Natural killer cell (primary cell): ENCODE results near the gene CLDN10. TPM values are rescaled to one million over a fixed set of nuclear protein-coding genes. Genes with fewer than 3 reads are reported as not detected.

Source experiments
- ATAC-seq, 3 donors: fragments of 150-1000 bp in 2 of 3; fragments of 200-7000 bp in 1 of 3; cut with Tn5 transposase; 1 replicate in 1 of 3; 2 replicates in 2 of 3; pipeline ENCODE4 v1.10.0; 2021; ENCODE audit warnings: mild to moderate bottlenecking in 2 of 3, moderate library complexity in 2 of 3
- DNase-seq, 2 donors: peaks; one replicate each; pipeline versions ENCODE4 v3.0.0 to v3.0.0-alpha.2; 2013 to 2021; ENCODE audit warnings: mixed read lengths in 1 of 2
- H3K27ac ChIP-seq: one replicate; pipeline ENCODE4 v1.5.1; 2013; ENCODE audit warnings: mild to moderate bottlenecking, low read length
- H3K27me3 ChIP-seq: one replicate; pipeline ENCODE4 v1.6.1; 2013; ENCODE audit warnings: low read length; ENCODE audit not compliant: control insufficient read depth, insufficient read depth
- H3K36me3 ChIP-seq: one replicate; pipeline ENCODE4 v1.6.1; 2013; ENCODE audit warnings: low read length; ENCODE audit not compliant: control insufficient read depth, insufficient read depth
- H3K4me1 ChIP-seq: one replicate; pipeline ENCODE4 v1.6.1; 2013; ENCODE audit warnings: low read length; ENCODE audit not compliant: control insufficient read depth, insufficient read depth
- H3K4me3 ChIP-seq: one replicate; pipeline ENCODE4 v1.5.1; 2013; ENCODE audit warnings: low read length
- H3K9me3 ChIP-seq: one replicate; pipeline ENCODE4 v1.6.1; 2013; ENCODE audit warnings: low read length; ENCODE audit not compliant: control insufficient read depth, insufficient read depth
- H3K27ac Mint-ChIP-seq, 2 donors: one replicate each; pipeline ENCODE4 v1.8.0; 2022; ENCODE audit warnings: mild to moderate bottlenecking in 2 of 2, mixed read lengths in 2 of 2, moderate library complexity in 1 of 2
- H3K27me3 Mint-ChIP-seq, 2 donors: one replicate each; pipeline ENCODE4 v1.8.0; 2022; ENCODE audit warnings: low read depth in 2 of 2, mixed read lengths in 2 of 2
- H3K36me3 Mint-ChIP-seq: one replicate; pipeline ENCODE4 v1.8.0; 2022; ENCODE audit warnings: mixed read lengths
- H3K4me1 Mint-ChIP-seq, 2 donors: one replicate each; pipeline ENCODE4 v1.8.0; 2022; ENCODE audit warnings: mixed read lengths in 2 of 2
- H3K4me3 Mint-ChIP-seq: one replicate; pipeline ENCODE4 v1.8.0; 2022; ENCODE audit warnings: mild to moderate bottlenecking, moderate library complexity, mixed read lengths
- H3K9me3 Mint-ChIP-seq, 2 donors: one replicate each; pipeline ENCODE4 v1.8.0; 2022; ENCODE audit warnings: mixed read lengths in 2 of 2
- CTCF ChIP-seq: fragments of 200-600 bp; IDR thresholded peaks from one replicate; pipeline ENCODE4 v1.8.0; 2022; ENCODE audit warnings: antibody characterized with exemption
- WGBS: methylation state at CpG from one replicate; pipeline ENCODE4 v1.1.7; 2013; ENCODE audit warnings: missing lambda C conversion rate; ENCODE audit not compliant: insufficient coverage; 5-methylcytosine and 5-hydroxymethylcytosine counted together
- intact Hi-C: fragments of 100-400 bp; cut with micrococcal nuclease; formaldehyde crosslinking; loops from one replicate; pipeline ENCODE4 v1.14.2; 2022
- total RNA-seq, 4 donors: library from RNA; stranded (reverse); fragments of 120-200 nt in 1 of 4; gene quantifications; one replicate each; pipeline versions ENCODE4 v1.2.3 to v1.2.4, GENCODE V29; 2013 to 2022

CLDN10 gene
- total RNA-seq, 3 donors from 2014 or later (not counting 1 experiment from before 2014, with no cell fraction given), result not detected

- Histone ChIP-seq H3K27ac (no peak overlapping the region), H3K9me3 (no peaks in the 10 kb centered on the region), H3K27me3 (no peaks in the 10 kb centered on the region), H3K4me3 (no peak overlapping the region), H3K36me3 (no peaks in the 10 kb centered on the region), H3K4me1 (no peaks in the 10 kb centered on the region)
- Mint-ChIP-seq H3K9me3 (no peaks in the 10 kb centered on the region), H3K27me3 (peaks cover 15 to 20% of the 10 kb centered on the region in 2 donors), H3K4me1 (no peaks in the 10 kb centered on the region), H3K36me3 (no peaks in the 10 kb centered on the region), H3K4me3 (no peak overlapping the region), H3K27ac (no peak overlapping the region)
- WGBS, result 88% methylated on average over 12 of the region's 12 CpGs
- TF ChIP-seq CTCF, result no peak
- no peak for DNase-seq
- intact Hi-C loops, result no loop called here
- ATAC-seq, result no peak
Measured at GRCh38 chr13:95603887-95604555, 51.5 kb downstream of the CLDN10 start.

GRCh38 chr13:95604556-95604915, 52.0 kb downstream of the CLDN10 start:
- no peak overlapping the region for H3K4me3 ChIP-seq
- H3K27ac ChIP-seq, result no peak overlapping the region
- ATAC-seq (no peak), DNase-seq (no peak)
- Mint-ChIP-seq H3K4me1 (no peaks in the 10 kb centered on the region), H3K27ac (no peak overlapping the region), H3K4me3 (no peak overlapping the region), H3K27me3 (peaks cover 15 to 25% of the 10 kb centered on the region in 2 donors), H3K9me3 (no peaks in the 10 kb centered on the region), H3K36me3 (no peaks in the 10 kb centered on the region)
- intact Hi-C loops, result no loop called here
- WGBS, result no CpG with 5 or more reads among the region's 3 CpGs
- no peaks in the 10 kb centered on the region for H3K4me1 ChIP-seq
- H3K27me3 ChIP-seq, result no peaks in the 10 kb centered on the region
- no peaks in the 10 kb centered on the region for H3K9me3 ChIP-seq
- TF ChIP-seq CTCF, result no peak
- no peaks in the 10 kb centered on the region for H3K36me3 ChIP-seq

GRCh38 chr13:95605448-95606125, 53.1 kb downstream of the CLDN10 start:
- Mint-ChIP-seq H3K4me1 (no peaks in the 10 kb centered on the region), H3K27me3 (peaks cover 15 to 30% of the 10 kb centered on the region in 2 donors), H3K36me3 (no peaks in the 10 kb centered on the region), H3K4me3 (no peak overlapping the region), H3K27ac (no peak overlapping the region), H3K9me3 (no peaks in the 10 kb centered on the region)
- Histone ChIP-seq H3K27ac (no peak overlapping the region), H3K9me3 (no peaks in the 10 kb centered on the region), H3K4me3 (no peak overlapping the region), H3K36me3 (no peaks in the 10 kb centered on the region), H3K27me3 (no peaks in the 10 kb centered on the region), H3K4me1 (no peaks in the 10 kb centered on the region)
- TF ChIP-seq CTCF, result no peak
- 85% methylated on average over 3 of the region's 3 CpGs for WGBS
- no peak for DNase-seq
- no peak for ATAC-seq
- intact Hi-C loops, result no loop called here
